K562 (cell line): ENCODE data around the gene SCN2B. TPM values are rescaled to one million over a fixed set of nuclear protein-coding genes. Genes with fewer than 3 reads are reported as not detected.

ENCODE experiments used
- ATAC-seq: fragments of 200-7000 bp; cut with Tn5 transposase; 3 replicates; pipeline ENCODE4 v1.9.1; 2020; ENCODE audit warnings: moderate library complexity
- BruUV-seq: library from RNA; stranded (reverse); fragments of 400-500 nt; replicated peaks from 2 replicates; lab custom pipeline; 2021; lab: Mats Ljungman, UMichigan
- CTCF ChIA-PET: fragments of 300-600 bp; formaldehyde crosslinking; extraction: SDS; loops from one replicate; lab custom pipeline; 2021; ENCODE audit warnings: low intra/inter-chr PET ratio; lab: Yijun Ruan, JAX
- POLR2A ChIA-PET: fragments of 300-600, 350-650 bp; sonication (Branson Sonifier 250); formaldehyde crosslinking; extraction: SDS; loops from one replicate; lab custom pipeline; 2021; ENCODE audit warnings: antibody characterized with exemption, inconsistent platforms; lab: Yijun Ruan, JAX
- DNase-seq, 4 experiments: peaks; one replicate each; pipeline versions ENCODE4 v3.0.0 to v3.0.0-alpha.2; 2011 to 2018; ENCODE audit warnings: low spot score in 3 of 4, mixed read lengths in 3 of 4; ENCODE audit errors: extremely low read depth in 1 of 4
- FAIRE-seq: peaks from 2 replicates; lab custom pipeline; 2011; peaks lifted over from hg19 to GRCh38; lab: Jason Lieb, UNC
- H2AFZ ChIP-seq: 2 replicates; pipeline ENCODE4 v1.6.0; 2011; ENCODE audit warnings: low read depth, low read length, control low read depth, inconsistent platforms
- H3K27ac ChIP-seq: fragments of 200-600 bp; 3 replicates; pipeline ENCODE4 v1.8.0; 2011; ENCODE audit warnings: low read depth, mild to moderate bottlenecking, control low read depth, inconsistent platforms, low read length, moderate library complexity, mixed read lengths; ENCODE audit errors: extremely low read depth
- H3K27me3 ChIP-seq, 2 experiments: fragments of 300-600 bp in 1 of 2; 2 replicates in 1 of 2; 3 replicates in 1 of 2; pipeline versions ENCODE4 v1.6.0 to v1.8.0; 2011; ENCODE audit warnings: inconsistent platforms in 2 of 2, low read length in 2 of 2, mild to moderate bottlenecking in 1 of 2, mixed read lengths in 1 of 2, moderate library complexity in 1 of 2; ENCODE audit not compliant: control insufficient read depth in 2 of 2, insufficient read depth in 2 of 2
- H3K36me3 ChIP-seq: fragments of 300-600 bp; 3 replicates; pipeline ENCODE4 v1.8.0; 2011; ENCODE audit warnings: mild to moderate bottlenecking, low read length, inconsistent platforms; ENCODE audit not compliant: control insufficient read depth, insufficient read depth
- H3K4me1 ChIP-seq, 2 experiments: fragments of 200-600 bp in 1 of 2; replicated peaks in 1 of 2; 2 replicates in 1 of 2; 3 replicates in 1 of 2; pipeline versions ENCODE4 v1.5.1 to v1.8.0; 2011; ENCODE audit warnings: inconsistent platforms in 2 of 2, low read length in 2 of 2, mild to moderate bottlenecking in 1 of 2, mixed read lengths in 1 of 2, moderate library complexity in 1 of 2; ENCODE audit not compliant: control insufficient read depth in 2 of 2, insufficient read depth in 2 of 2
- H3K4me2 ChIP-seq: 2 replicates; pipeline ENCODE4 v1.6.1; 2011; ENCODE audit warnings: low read length, control low read depth, inconsistent platforms, mixed read lengths; ENCODE audit not compliant: insufficient read depth
- H3K4me3 ChIP-seq: fragments of 200-600 bp; sonication (generic), shearing (Covaris generic); 2 replicates; pipeline ENCODE4 v1.5.1; 2016; ENCODE audit warnings: control low read depth, inconsistent platforms
- H3K79me2 ChIP-seq: fragments of 200-600 bp; 3 replicates; pipeline ENCODE4 v1.8.0; 2011; ENCODE audit warnings: low read length, inconsistent platforms; ENCODE audit not compliant: control insufficient read depth, insufficient read depth
- H3K9ac ChIP-seq, 2 experiments: 2 replicates each; pipeline versions ENCODE4 v1.6.0 to v1.6.1; 2011; ENCODE audit warnings: low read depth in 2 of 2, low read length in 2 of 2, control low read depth in 1 of 2, inconsistent platforms in 1 of 2, mild to moderate bottlenecking in 1 of 2, mixed read lengths in 1 of 2; ENCODE audit not compliant: insufficient read depth in 1 of 2
- H3K9me1 ChIP-seq: one replicate; pipeline ENCODE4 v1.6.0; 2011; ENCODE audit warnings: inconsistent platforms, mild to moderate bottlenecking, low read length, moderate library complexity; ENCODE audit not compliant: control insufficient read depth, insufficient read depth
- H3K9me3 ChIP-seq: replicated peaks from 2 replicates; pipeline ENCODE4 v1.5.1; 2011; ENCODE audit warnings: low read depth, low read length, inconsistent platforms; ENCODE audit not compliant: control insufficient read depth, insufficient read depth
- H4K20me1 ChIP-seq: replicated peaks from 2 replicates; pipeline ENCODE4 v1.6.1; 2011; ENCODE audit warnings: low read length, inconsistent platforms, mixed read lengths; ENCODE audit not compliant: control insufficient read depth, insufficient read depth
- ELF1 ChIP-seq: fragments of 200-800 bp; sonication (Bioruptor generic); IDR thresholded peaks from 2 replicates; pipeline ENCODE4 v1.6.1; 2016; ENCODE audit warnings: missing genetic modification characterization, missing compliant biosample characterization
- GABPB1 ChIP-seq: sonication (generic); formaldehyde crosslinking; IDR thresholded peaks from 2 replicates; pipeline ENCODE4 v1.8.0; 2022; ENCODE audit warnings: mild to moderate bottlenecking, missing genetic modification reagents
- IFI16 ChIP-seq: fragments of 250-450 bp; sonication (Bioruptor Pico); IDR thresholded peaks from 2 replicates; pipeline ENCODE4 v2.1.2; 2022; ENCODE audit warnings: mild to moderate bottlenecking, inconsistent platforms
- NR1H2 ChIP-seq: sonication (generic); formaldehyde crosslinking; IDR thresholded peaks from 2 replicates; pipeline ENCODE4 v1.4.0; 2020; ENCODE audit warnings: mild to moderate bottlenecking, missing genetic modification reagents
- NR3C1 ChIP-seq: sonication (generic); formaldehyde crosslinking; IDR thresholded peaks from 2 replicates; pipeline ENCODE4 v1.8.1; 2022; ENCODE audit warnings: missing genetic modification reagents
- TOE1 ChIP-seq, 2 experiments: fragments of 450-650 bp in 1 of 2; sonication (generic) in 1 of 2; formaldehyde crosslinking in 1 of 2; IDR thresholded peaks; 2 replicates each; pipeline versions ENCODE4 v1.7.1 to v1.8.0; 2016 to 2022; ENCODE audit warnings: borderline replicate concordance in 2 of 2, mild to moderate bottlenecking in 2 of 2, antibody characterized with exemption in 1 of 2, inconsistent platforms in 1 of 2, low read depth in 1 of 2, missing genetic modification reagents in 1 of 2, moderate library complexity in 1 of 2
- ZBTB2 ChIP-seq: fragments of 450-650 bp; IDR thresholded peaks from 2 replicates; pipeline ENCODE4 v1.6.1; 2016; ENCODE audit warnings: antibody characterized with exemption
- WGBS: fragments of 100-300 bp; shearing (Covaris generic); methylation state at CpG from one replicate; pipeline ENCODE4 v1.1.6; 2016; ENCODE audit warnings: low coverage, mixed read lengths; ENCODE audit not compliant: insufficient coverage; ENCODE audit errors: missing lambda C conversion rate; 5-methylcytosine and 5-hydroxymethylcytosine counted together
- in situ Hi-C: fragments of 300-500 bp; cut with MboI; formaldehyde crosslinking; loops from 4 replicates; pipeline ENCODE4 v1.15.0; 2018; ENCODE audit warnings: inconsistent platforms, mixed read lengths
- intact Hi-C: fragments of 100-400 bp; cut with micrococcal nuclease; formaldehyde crosslinking; loops from 2 replicates; pipeline ENCODE4 v1.14.2; 2022
- polyA plus RNA-seq, 8 experiments: library from polyadenylated mRNA; depleted of rRNA in 4 of 8; stranded (reverse) in 5 of 8; unstranded in 3 of 8; fragments of >200 nt; fragmentation: Nextera tagmentation in 2 of 8; fragmentation: Illumina TruSeq in 1 of 8; extraction: Ambion mirVana in 2 of 8; extraction: Trizol in 1 of 8; gene quantifications; 2 replicates each; pipeline versions ENCODE4 v1.2.1 to v1.2.3, GENCODE V29; 2011 to 2014; ENCODE audit warnings: inconsistent platforms in 1 of 8, missing spikeins in 1 of 8
- total RNA-seq, 7 experiments: library from RNA; depleted of rRNA in 6 of 7; stranded (reverse); fragments of >200 nt in 6 of 7; fragmentation: Illumina TruSeq in 2 of 7; extraction: Trizol in 2 of 7; gene quantifications; 2 replicates each; pipeline versions ENCODE4 v1.2.1 to v1.2.3, GENCODE V29; 2011 to 2021; ENCODE audit warnings: low replicate concordance in 1 of 7
- TF ChIP-seq, protein P1 (sequence below): fragments of 250-450 bp; sonication (Bioruptor Pico); IDR thresholded peaks from 2 replicates; pipeline ENCODE4 v1.6.1; 2021; ENCODE audit warnings: mild to moderate bottlenecking

Gene SCN2B
- total and polyA plus RNA-seq, 9 of the 15 experiments (the other 6 are each of a cell fraction or from before 2014, with no cell fraction given): not detected

GRCh38 chr11:118115048-118115447, 61.4 kb downstream of the SCN2B start:
- Histone ChIP-seq H3K36me3 (no peaks in the 10 kb centered on the region), H3K9ac (no peak overlapping the region), H3K9me3 (no peaks in the 10 kb centered on the region), H2AFZ (no peak overlapping the region), H3K4me2 (no peak overlapping the region), H4K20me1 (no peaks in the 10 kb centered on the region), H3K4me1 (peaks cover 3 to 9% of the 10 kb centered on the region in 2 experiments; a peak in 3 of 5 replicates), H3K4me3 (no peak overlapping the region), H3K9me1 (no peaks in the 10 kb centered on the region), H3K79me2 (no peaks in the 10 kb centered on the region), H3K27ac (no peak overlapping the region), H3K27me3 (no peaks in the 10 kb centered on the region)
- intact Hi-C loops: no loop called here
- in situ Hi-C loops: no loop called here
- BruUV-seq: no TSS peak
- WGBS: 59% methylated on average over 7 of the region's 7 CpGs
- DNase-seq (no peak), ATAC-seq (no peak), FAIRE-seq (no peak)
- CTCF ChIA-PET: no interaction called here
- TF ChIP-seq GABPB1 (no peak), ELF1 (tag) (no peak), NR3C1 (CRISPR knock-in tag) (no peak), ZBTB2 (no peak), NR1H2 (CRISPR knock-in tag) (no peak), IFI16 (CRISPR knock-in tag) (no peak), TOE1 (IDR thresholded peaks at IDR 0.05; ENCODE audit: borderline replicate concordance) (no peak), TOE1 (CRISPR knock-in tag; IDR thresholded peaks at IDR 0.05; ENCODE audit: borderline replicate concordance, low read depth) (no peak)
- TF ChIP-seq, protein P1, sequence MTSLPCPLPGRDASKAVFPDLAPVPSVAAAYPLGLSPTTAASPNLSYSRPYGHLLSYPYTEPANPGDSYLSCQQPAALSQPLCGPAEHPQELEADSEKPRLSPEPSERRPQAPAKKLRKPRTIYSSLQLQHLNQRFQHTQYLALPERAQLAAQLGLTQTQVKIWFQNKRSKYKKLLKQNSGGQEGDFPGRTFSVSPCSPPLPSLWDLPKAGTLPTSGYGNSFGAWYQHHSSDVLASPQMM (CRISPR knock-in tag): no peak
- POLR2A ChIA-PET: interaction anchor here (1.6 to 2.0 kb wide), 3 partner anchors 10 to 14 kb away, joined by 4 to 9 read pairs (median 5); no protein-coding TSS in a partner anchor
